ENCODE measurements around the gene FTO.

The FTO gene

DNA sequence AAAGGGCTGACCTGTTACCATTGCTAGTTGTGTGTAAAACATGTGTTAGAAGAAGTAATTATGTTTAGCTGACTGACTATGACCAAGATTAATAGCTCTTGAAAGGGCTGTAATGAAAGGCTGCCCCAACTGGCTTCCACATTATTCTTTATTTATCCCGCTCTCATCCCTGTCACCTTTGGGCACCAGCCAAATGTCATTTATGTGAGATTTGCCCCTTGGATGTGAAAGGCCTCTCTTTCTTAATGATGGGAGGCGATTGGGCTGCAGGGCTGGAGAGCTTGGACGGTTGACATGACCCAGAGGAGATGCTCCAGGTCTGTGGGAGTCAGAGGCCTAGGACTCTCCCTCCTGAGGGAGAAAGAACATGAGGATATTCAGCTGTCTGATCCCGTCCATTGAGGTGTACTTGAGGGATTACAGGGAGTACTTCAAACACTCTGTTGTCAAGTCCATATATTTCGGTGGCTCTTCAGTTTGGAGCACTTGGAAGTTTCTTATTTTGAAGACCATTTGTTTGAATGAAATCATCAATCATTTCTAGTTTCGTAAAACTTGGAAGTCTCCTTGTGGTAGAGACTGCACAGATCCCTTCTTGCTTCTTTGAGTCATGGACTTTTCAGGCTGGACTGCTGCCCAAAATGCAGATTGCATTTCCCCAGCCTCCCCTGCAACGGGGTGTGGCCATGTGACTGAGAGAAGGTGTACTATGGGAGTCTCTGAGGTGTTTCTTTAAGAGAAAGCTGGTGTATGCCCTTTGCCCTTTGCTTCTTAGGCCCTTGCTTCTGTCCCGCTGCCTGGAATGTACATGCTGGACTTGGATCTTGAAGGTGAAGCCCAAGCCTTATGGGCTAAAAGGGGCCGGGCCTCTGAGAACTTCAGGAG lies 51.3 kb downstream of the FTO start:
- DNase-seq (ENCODE audit: low read depth): no peak

DNA sequence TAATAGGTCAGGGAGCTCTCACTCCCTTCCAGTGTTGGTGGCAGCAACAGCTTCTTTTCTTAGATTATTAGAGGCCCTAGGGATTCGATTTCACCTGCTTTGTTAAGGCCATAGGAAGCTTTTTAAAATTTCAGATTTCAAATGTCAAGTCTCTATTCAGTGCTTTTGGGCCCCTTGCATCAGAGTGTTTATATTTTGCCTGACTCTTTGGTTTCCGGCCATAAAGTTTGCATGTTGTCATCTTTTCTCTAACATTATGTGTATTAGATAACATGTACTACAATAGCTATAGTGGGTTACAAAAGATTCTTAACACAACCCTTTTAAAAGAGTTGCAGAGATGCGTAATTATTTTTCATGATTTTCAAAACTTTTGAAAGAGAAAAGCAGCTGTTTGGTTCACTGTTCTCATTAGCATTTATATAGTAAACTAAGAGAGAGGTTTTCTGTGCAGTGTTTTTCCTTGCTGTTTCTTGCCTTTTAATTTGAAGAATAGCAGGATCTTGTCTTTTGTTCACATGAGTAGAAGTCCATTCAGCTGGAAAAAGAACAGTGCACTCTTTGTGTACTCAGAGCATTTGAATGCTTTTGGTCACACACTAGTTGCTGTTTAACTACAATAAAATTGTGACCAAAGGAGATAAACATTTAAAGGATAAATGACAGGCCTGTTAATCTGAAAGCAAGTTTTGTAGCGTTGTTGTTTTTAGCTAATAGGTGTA lies 52.5 kb downstream of the FTO start:
- no peak for DNase-seq (ENCODE audit: low read depth)

DNA sequence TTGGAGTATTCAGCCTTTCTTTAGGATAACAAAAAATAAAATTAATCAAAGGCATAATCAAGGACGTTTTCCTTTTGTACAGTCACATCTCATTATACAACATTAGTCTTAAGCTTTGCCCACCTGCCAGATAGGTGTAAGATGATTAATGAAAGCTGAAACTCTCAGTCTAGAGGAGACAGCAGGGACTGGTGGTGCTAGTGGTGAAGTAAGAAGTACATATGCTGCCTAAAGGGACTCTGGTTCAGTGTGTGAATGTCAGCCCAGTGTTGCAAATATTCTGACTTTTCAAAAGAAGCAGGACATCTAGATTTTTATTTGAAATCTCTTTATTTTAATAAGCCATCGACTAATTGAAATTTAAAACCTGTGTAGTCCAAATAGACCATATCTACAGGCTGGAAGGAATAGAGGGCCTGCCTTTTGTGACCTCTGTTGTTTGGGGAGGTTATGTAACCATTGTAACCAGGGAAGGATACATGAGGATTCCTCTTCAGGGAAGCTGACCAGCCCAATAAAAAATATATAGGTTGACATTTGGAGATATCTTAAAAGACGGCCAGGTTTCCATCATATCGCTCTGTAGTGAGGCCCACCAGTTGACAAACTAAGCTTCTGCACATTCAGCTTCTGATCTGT lies 54.1 kb downstream of the FTO start:
- no peak for DNase-seq (ENCODE audit: low read depth)

DNA sequence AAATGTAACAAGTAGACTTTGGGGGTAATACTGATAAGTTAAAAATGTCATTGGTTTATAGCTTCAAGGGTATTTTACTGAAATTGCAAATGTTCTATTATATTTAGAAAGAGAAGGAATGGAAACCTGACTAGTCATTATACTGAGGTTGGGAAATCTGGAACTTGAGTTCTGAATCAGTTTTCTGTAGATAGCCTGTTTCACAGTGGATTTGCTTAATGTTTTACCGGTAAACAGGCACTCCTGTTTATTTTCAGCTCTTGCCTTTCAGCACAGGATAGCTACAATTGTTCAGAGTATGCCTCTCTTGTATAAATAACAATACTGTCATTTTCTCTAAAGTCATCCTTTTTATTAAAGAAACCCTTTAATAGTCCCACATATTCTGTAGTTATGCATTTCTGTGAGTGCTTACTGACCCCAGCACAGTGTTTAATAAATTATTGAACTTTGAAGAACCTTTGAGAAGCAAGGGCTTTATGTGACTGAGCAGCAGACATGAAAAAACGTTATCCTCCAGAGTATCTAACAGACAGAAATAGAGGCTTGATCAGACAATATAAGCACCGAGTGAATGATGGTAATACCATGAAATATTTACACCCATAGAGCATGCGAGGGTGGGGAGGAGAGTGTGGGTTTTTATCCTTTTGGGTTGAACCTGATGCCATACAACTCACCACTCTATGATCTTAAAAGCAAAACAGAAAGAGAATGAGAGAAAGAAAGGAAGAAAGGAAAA lies 58.2 kb downstream of the FTO start:
- no peak for DNase-seq (ENCODE audit: low read depth)

DNA sequence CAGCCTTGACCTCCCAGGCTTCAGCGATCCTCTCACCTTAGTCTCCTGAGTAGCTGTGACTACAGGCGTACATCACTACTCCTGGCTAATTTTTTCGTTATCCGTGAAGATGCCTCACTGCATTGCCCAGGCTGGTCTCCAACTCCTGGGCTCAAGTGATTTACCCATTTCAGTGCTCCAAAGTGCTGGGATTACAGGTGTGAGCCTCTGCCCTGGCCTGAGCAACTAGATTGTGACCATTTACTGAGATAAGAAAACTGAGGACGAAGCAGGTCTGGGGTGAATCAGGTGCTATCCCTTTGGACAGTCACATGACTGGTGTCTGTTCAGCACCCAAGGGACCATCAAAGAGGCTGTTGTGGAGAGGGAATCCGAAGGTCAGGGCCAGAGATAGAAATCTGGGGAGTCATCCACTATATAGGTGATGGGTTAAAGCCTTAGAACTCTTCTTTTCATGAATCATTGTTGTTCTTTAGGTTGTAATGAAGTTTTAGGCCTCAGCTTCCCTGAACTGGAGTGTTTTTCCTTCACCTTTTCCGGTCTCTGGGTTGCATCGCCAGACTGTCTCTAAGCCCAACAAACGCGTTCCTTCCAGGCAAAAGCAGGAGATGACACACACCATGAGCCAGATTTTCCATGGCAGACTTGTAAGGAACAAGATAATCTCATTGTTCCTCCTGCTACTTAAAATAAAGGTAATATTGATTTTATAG lies 62.5 kb downstream of the FTO start:
- no peak for DNase-seq (ENCODE audit: low read depth)

DNA sequence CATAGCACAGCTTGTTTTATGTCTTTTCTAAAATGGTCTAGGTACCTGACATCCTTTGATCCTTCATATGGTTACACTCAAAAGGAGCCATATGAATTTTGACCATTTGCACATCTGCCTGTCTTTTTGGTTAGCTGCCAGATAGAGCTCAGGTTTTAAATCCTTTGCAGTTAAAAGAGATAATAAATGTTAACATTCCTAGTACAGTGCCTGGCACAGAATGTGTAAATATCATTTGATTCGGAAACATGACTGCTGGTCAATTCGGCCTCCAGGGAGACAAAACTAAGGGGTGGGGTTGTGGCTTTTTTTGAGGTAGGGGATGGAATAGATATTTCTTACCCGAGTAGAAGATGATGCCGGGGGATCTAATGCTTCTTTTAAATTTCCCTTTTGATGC lies 64.2 kb downstream of the FTO start:
- DNase-seq (ENCODE audit: low read depth): no peak

DNA sequence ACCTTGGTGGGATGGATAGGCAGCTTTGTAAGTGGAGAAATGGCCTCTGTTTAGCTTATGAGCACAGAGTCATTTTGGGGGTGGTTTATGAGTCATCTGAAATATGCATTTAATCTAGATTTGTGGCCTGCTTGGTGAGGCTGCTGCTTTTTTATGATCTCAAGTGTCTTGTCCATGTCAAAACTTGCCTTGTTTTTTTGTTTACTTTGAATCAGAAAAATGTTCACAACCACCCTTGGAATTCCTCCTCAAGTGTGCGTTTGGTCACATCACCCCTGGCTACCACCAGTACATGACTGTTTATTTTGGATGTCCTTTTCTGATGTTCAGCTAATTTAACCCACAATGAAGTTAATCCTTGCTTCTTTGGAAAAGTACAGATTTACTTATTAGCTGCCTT lies 64.6 kb downstream of the FTO start:
- no peak for DNase-seq (ENCODE audit: low read depth)

DNA sequence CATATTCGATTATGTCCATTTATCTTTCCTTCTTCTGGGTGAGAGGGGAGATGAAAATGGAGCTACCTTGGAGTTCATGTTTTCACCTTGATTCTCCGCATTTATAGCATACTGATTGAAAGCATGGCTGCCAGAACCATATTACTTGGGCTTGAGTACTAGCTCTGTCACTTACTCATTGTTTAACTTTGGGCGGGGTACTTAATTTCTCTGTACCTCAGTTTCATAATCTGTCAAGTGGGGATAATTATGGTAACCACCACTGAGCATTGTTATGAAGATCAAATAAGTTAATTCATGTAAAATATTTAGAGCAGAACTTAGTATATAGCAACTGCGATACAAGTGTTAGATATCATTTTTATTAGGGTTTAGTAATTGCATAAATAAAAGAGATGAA lies 65.2 kb downstream of the FTO start:
- DNase-seq (ENCODE audit: low read depth): no peak

DNA sequence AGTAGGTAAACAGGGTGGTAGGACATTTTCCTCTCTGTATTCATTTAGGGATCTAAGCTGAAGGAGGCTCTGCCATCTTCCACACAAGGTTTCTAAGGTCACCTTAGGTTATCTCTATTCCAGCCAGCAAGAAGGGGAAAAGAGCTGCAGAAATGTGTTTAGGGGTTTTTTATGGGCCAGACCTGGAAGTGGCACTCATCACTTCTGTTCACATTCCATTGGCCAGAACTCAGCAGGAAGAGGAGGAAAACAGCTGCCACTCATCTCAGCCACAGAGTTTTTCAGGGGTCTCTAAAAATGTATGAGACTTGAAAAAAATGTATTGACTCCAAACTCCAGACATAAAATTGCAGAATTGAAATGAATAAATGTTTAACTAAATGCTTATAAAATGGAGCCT lies 65.8 kb downstream of the FTO start:
- DNase-seq (ENCODE audit: low read depth): no peak

DNA sequence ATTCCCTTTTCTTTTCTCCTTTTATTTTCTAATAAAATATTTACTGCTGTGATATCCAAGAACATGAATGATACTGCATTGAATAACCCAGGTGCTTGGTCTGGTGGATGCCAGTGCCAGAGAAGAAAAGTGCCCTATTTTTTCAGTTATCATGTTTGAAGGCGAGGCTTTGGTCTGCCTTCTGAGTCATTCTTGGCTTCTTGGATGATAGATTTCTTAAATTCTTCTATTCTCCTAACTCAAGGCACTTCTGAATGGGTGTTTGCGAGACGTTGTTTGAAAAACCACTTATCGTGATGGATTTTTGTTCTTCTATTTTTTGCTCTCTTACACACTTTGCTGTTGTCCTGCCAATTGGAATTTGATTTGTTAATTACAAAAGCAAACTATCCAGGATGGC lies 66.7 kb downstream of the FTO start:
- no peak for DNase-seq (ENCODE audit: low read depth)

DNA sequence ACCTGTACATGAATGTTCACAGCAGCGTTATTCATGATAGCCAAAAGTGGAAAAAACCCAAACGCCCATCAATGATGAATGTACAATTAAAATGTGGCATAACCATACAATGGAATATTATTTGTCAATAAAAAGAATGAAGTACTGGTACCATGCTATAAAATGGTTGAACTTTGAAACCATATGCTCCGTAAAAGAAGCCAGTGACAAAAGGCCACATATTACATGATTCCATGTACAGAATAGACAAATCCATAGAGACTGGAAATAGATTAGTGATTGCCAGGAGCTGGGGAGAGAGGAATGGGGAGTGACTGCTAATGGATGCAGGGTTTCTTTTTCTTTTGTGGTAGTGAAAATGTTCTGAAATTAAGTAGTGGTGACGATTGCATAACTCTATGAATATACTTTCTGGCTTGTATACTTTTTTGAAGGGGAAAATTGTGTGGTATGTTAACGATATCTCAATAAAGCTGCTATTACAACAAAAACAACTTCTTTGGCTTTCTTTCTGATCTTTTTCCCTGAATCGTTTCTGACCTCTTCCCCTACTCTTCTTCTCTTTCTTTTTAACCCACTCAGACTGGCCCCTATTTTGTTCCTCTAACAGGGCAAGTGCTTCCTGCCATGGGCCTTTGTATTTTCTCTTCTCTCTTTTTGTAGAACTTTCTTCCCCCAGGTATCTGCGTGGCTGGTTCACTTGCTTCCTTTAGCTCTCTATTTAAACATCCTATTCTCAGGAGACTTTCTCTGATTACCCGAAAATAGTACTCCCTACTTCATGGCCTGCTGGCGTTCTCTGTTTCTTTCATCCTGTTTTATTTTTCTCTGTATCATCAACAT lies 67.9 kb downstream of the FTO start:
- DNase-seq (ENCODE audit: low read depth): no peak

DNA sequence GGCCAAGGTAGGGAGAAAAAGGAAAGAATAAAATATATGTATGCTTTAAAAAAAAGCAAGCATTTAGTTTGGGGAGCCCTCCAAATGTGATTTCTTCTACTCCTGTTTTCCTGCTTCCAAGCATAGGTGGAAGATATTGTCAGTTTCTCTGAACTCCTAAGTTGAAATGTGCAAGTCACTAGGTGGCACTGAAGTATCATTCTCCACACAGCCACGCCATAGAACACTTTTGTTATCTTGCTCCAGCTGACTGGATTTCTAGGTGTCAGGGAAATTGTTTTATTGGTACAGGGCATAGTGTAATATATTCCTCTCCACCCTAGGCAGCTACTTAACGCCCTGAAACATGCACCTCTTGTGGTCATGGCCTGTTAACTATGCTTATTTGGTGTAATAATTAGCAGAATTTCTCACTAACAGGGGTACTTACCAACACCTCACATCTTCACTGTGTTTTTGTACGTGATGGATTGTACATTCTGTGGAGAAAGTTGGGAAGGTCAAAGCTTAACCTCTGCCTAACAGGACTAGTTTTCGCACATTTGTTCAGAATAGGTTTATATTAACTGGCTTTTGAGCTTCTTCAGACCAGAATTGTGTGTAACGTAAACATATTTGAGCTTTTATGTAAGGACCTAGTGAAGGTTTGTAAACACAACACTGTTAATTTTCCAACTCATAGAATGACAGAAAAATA lies 69.3 kb downstream of the FTO start:
- DNase-seq (ENCODE audit: low read depth): no peak

DNA sequence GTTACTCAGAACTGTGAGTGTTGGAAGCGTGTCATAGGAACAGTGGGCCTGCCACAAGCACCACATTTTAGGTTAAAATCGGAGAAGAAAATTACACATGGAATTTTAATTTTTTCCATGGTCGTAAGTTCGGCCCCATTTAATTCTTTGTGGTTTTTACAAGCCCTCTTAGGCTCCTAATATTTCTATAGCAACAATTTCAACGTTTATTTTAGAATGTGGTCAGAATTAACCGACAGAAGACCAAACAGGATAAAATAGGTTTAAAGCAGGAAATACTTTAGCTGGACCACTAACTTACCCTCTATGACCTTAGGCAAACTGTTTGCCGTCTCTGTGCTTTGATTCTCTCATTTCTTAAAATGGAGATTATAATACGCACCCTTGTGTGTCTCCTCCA lies 69.9 kb downstream of the FTO start:
- no peak for DNase-seq (ENCODE audit: low read depth)

DNA sequence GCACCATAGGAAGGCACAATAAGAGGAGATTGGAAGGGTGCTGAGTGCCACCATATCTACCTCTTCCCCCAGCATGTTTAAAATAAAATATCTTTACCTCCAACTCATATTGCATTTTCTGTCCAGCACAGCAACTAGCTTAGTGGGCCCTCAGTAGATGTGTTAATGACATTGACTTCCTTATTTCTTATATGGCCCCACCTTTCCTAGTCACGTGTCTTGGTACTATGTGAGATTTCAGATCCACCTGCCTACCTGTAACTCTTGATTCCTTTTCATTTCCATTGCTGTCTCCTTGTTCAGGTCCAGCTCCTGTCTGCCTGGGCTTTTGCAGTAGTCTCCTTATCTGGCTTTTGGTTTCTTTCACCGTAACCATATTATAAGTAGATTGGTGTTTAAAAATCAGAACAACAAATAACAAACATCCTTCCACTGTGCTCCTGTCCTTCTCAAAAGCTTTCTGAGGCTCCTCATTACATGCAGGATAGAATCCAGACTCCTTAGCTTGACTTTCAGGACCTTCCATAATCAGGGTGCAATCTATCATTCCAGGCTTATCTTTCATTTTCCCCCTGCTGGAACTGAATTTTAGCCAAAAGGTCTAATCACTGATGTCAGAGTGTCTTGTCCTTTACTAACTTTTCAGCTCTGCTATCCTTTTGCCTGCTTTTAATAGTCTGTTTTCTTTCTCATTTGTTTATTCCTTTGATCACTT lies 71.3 kb downstream of the FTO start:
- no peak for DNase-seq (ENCODE audit: low read depth)

DNA sequence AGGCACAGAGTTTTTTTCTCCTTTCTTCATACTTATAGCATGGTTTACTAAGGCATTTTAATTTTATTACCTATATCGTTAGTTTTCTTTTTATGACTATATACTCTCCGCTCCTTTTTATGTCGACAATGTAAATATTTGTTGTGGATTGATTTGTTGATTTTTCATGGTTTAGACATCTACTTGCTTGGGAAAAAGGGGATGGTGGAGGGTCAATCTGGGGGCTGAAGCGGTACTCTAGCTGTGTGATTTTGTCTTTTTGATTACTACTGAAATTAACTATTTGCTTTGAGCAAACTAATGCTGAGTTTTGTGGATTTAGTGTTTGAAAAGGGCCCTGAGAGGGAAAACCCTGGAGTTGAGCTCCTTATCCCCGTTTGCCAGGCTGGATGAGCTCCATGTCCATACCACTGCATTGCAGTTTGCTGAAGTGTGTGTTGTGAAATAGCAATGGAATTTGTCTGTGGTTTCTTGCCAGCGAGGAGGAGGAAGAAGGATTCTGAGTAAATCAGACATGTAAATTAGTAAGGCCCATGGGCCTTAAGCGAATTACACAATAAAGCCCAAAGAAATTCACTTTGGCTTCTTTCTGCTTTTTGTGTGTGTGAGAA lies 72.0 kb downstream of the FTO start:
- DNase-seq (ENCODE audit: low read depth): no peak

DNA sequence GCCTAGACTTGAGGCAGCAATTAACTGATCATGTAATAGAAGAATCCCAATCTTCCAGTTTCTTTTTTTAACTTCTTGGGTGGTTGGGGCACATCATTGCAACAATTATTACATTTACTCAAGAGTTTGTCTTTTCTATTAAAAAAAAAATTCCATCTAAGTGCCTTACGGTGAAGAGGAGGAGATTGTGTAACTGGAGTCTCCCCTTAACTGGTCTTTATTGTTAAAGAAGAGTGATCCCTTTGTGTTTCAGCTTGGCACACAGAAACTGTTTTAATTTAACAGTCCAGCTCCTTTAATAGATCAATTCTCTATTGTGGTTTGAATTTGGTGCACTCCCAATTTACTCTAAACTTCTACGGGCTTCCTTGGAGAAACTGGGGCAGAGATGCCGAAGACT lies 75.2 kb downstream of the FTO start:
- no peak for DNase-seq (ENCODE audit: low read depth)

DNA sequence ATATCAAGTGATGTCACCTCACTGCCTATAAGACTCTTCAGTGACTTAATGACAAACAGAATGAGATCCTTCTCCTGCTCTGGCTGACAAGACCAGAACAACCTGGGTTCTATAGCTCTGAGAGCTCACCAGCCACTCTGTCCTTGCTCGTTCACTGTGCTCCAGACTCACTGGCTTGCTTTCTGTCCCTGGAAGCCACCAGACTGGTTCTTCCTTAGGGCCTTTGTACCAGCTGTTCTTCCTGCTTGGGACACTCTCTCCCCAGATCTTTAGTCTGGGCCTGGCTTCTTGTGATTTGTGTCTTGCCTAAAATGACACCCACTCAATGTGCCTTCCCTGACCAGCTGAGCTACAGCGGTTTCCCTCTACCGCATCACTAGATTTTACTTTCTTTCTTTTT lies 76.1 kb downstream of the FTO start:
- no peak for DNase-seq (ENCODE audit: low read depth)

DNA sequence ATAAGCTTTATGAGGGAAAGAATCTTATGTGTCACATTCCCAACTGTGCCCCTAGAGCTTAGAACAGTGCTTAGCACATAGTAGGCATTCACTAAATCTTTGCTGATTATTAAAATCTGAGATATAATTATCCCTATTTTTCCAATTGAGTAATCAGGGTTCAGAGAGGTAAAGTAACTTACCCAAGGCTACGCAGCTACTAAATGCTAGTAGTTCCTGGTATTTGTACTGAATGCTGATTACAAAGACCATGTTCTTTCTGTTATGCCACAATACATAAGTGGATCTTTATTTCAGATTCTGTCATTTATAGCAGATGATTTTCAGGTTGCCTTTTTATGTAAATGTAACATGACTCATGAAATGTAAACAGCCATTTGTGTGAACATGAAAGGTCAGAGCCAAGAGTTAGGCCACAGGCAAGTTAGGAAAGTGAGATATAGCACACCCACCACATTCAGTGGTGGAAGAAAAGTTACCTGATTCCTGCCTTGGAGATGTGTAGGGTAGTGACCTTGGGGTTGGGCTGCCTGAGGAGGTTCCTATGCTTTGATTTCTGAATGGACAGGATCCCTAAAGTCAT lies 77.2 kb downstream of the FTO start:
- no peak for DNase-seq (ENCODE audit: low read depth)

DNA sequence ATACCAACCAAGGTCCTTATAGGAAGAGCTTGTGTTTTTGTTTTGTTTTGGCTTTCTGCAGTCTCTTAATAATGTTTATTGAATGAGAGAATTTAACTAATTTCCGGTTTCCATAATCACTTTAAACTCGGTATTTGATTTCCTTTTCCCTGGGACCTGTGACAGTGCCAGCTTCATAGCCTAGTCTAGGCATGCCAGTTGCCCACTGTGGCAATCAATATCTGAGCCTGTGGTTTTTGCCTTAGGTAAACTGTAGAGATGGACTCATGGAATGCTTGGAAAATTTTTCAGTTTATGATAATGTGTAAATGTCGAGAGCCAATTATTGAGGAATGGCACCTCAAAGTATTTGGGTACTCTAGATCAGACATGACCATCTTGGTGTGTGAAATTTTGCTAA lies 78.2 kb downstream of the FTO start:
- no peak for DNase-seq (ENCODE audit: low read depth)
